Colonic mucosa (tissue), 4 donors: Measurements from ENCODE around the gene HORMAD2. TPM values are rescaled to one million over a fixed set of nuclear protein-coding genes. Genes with fewer than 3 reads are reported as not detected.

Source experiments
- DNase-seq: peaks from one replicate; pipeline ENCODE4 v3.0.0-alpha.2; 2020
- H3K27ac ChIP-seq: fragments of 200-600 bp; one replicate; pipeline ENCODE4 v1.8.0; 2021
- H3K27me3 ChIP-seq: fragments of 200-600 bp; one replicate; pipeline ENCODE4 v1.8.0; 2021
- H3K36me3 ChIP-seq: fragments of 200-600 bp; one replicate; pipeline ENCODE4 v1.8.0; 2021
- H3K4me1 ChIP-seq: fragments of 200-600 bp; one replicate; pipeline ENCODE4 v1.8.0; 2021; ENCODE audit warnings: mild to moderate bottlenecking
- H3K4me3 ChIP-seq: fragments of 200-600 bp; one replicate; pipeline ENCODE4 v1.8.0; 2021
- H3K9ac ChIP-seq, 2 donors: one replicate each; pipeline ENCODE4 v1.7.0; 2013; ENCODE audit warnings: control low read depth in 2 of 2, low read depth in 2 of 2, low read length in 2 of 2
- H3K9me3 ChIP-seq: fragments of 200-600 bp; one replicate; pipeline ENCODE4 v1.8.0; 2021
- intact Hi-C: fragments of 100-400 bp; cut with DNase I; formaldehyde crosslinking; loops from one replicate; pipeline ENCODE4 v1.14.1; 2022
- total RNA-seq, 2 donors: library from RNA; stranded (reverse); fragmentation: NEBNext Ultra II Directional in 1 of 2; extraction: Animal tissue kit (Norgen Biotek cat#: 25700) in 1 of 2; gene quantifications; one replicate each; pipeline ENCODE4 v1.2.1, GENCODE V29; 2021
- TF ChIP-seq, protein P1 (sequence below): fragments of 200-600 bp; IDR thresholded peaks from one replicate; pipeline ENCODE4 v1.8.0; 2022; ENCODE audit warnings: antibody characterized with exemption, mild to moderate bottlenecking
- donor health status: healthy.
- donor health status: DM: no; HTN: no; CAD: no.
- donor health status: DM: no; HTN: no; CAD: no.

Gene HORMAD2
- total RNA-seq, 2 donors from 2014 or later = not detected

DNA sequence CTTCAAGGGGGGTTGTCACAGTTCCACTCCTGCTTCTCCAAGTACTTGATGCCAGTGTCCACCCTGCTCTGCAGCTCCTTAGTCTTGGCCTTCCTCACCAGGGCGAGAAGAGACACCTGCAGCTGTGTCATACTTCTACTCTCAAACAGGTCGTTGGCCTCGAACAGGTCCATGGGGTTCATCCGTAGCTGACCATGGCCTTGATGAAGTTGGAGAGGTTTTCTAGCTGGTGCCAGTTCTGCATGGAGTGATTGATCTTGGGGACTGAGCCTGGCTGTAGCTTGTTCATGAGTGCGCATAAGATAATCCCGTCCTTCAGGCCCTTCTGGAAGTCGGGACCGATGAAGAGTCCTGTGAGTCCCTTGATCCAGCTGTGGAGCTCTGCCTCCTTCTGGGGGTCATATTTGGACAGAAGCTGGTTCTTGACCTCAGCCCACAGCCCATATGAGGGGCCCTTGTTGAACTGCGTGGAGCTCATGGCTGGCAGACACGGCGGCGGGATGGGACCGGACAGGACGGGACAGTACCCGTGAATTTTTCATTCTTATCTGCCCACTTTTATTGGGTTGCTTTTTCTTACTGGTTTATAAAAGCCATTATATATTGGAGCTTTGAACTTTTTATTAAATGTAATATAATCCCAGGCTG lies 33.4 kb upstream of the HORMAD2 start:
- intact Hi-C loops = no loop called here
- no peaks in the 10 kb centered on the region for H3K9me3 ChIP-seq
- H3K36me3 ChIP-seq = no peaks in the 10 kb centered on the region
- H3K4me3 ChIP-seq = no peak overlapping the region
- no peak overlapping the region for H3K9ac ChIP-seq
- TF ChIP-seq, protein P1, sequence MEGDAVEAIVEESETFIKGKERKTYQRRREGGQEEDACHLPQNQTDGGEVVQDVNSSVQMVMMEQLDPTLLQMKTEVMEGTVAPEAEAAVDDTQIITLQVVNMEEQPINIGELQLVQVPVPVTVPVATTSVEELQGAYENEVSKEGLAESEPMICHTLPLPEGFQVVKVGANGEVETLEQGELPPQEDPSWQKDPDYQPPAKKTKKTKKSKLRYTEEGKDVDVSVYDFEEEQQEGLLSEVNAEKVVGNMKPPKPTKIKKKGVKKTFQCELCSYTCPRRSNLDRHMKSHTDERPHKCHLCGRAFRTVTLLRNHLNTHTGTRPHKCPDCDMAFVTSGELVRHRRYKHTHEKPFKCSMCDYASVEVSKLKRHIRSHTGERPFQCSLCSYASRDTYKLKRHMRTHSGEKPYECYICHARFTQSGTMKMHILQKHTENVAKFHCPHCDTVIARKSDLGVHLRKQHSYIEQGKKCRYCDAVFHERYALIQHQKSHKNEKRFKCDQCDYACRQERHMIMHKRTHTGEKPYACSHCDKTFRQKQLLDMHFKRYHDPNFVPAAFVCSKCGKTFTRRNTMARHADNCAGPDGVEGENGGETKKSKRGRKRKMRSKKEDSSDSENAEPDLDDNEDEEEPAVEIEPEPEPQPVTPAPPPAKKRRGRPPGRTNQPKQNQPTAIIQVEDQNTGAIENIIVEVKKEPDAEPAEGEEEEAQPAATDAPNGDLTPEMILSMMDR = no peak
- H3K4me1 ChIP-seq = peaks cover 6% of the 10 kb centered on the region
- DNase-seq = peak; percentile 4
- H3K27ac ChIP-seq = no peak overlapping the region
- H3K27me3 ChIP-seq = no peaks in the 10 kb centered on the region

DNA sequence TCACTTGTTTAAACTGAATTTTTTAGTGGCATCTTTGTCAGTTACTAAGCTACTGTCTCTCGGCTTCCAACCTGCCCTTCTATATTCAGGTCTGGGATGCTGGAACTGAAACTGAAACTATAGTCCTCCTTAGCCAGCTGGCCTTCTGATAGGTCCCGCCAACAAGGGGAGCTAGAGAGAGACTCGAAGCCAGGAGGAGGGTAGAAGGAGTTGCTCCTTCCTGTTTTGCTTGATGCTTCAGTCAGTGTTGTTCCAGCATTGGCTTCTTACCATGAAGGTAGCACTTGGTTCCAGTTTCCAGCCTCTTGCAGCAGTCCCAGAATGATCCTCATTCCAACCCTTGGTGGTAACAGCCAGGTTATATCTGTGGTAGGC lies 32.9 kb upstream of the HORMAD2 start:
- no peak overlapping the region for H3K9ac ChIP-seq
- intact Hi-C loops = no loop called here
- no peaks in the 10 kb centered on the region for H3K36me3 ChIP-seq
- no peaks in the 10 kb centered on the region for H3K27me3 ChIP-seq
- no peak overlapping the region for H3K4me3 ChIP-seq
- no peak overlapping the region for H3K27ac ChIP-seq
- TF ChIP-seq, protein P1 = no peak
- H3K4me1 ChIP-seq = peaks cover 6% of the 10 kb centered on the region
- H3K9me3 ChIP-seq = no peaks in the 10 kb centered on the region
- DNase-seq = no peak

DNA sequence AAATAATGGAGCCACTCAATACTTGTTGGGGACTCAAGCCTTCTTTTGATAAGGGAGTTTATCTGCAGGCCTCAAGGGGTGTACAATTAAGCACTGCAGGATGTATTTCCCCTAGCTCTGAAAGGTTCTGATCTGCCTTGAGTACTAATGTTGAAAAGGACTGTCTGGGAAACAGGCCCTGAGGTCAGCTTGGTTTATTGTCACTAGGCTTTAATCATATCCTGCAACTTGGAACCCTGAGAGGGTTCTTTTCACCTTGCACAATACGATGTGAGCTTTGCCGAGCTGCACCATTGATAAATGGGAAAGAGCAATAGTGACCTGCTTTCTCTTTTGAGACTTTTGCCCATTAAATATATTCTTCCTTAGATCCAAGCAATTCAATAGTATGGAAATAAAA lies 31.6 kb upstream of the HORMAD2 start:
- Histone ChIP-seq H3K9me3 (no peaks in the 10 kb centered on the region), H3K36me3 (no peaks in the 10 kb centered on the region), H3K27ac (no peak overlapping the region), H3K9ac (no peak overlapping the region), H3K4me1 (peaks cover 6% of the 10 kb centered on the region), H3K27me3 (no peaks in the 10 kb centered on the region), H3K4me3 (no peak overlapping the region)
- TF ChIP-seq, protein P1 = no peak
- no peak for DNase-seq
- intact Hi-C loops = no loop called here

DNA sequence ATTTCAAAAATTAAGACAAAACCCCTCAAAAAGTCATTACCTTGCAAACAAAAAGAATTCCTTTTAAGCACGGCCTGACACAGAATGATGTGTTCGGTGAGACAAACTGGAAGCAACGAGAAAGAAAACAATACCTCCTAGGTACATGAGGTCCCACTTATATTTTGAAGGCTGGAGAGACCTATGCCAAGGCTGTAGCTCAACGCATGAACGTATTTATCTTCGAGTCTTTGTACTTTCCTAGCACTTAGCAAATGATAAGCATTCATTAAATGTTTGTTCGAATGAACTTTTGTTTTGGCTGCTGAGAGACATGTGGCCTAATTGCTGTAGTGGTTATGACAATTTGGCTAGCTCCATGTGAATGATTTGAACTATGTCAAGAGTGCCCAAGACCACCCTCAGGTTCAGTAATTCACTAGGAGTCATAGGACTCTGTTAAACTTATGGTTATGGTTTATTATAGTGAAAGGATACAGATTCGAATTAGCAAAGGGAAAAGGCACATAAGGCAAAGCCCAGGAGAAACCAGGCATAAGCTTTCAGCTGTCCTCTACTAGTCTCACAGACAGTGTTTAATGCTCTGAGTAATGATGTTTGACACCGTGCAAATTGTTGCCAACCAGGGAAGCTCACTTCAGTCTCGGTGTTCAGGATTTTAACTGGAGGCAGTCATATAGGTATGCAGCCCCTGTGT lies 26.0 kb upstream of the HORMAD2 start:
- TF ChIP-seq, protein P1 = no peak
- H3K36me3 ChIP-seq = no peaks in the 10 kb centered on the region
- no peak overlapping the region for H3K27ac ChIP-seq
- H3K9ac ChIP-seq = no peak overlapping the region
- no peak overlapping the region for H3K4me3 ChIP-seq
- intact Hi-C loops = no loop called here
- no peaks in the 10 kb centered on the region for H3K9me3 ChIP-seq
- H3K4me1 ChIP-seq = no peaks in the 10 kb centered on the region
- no peaks in the 10 kb centered on the region for H3K27me3 ChIP-seq
- no peak for DNase-seq

DNA sequence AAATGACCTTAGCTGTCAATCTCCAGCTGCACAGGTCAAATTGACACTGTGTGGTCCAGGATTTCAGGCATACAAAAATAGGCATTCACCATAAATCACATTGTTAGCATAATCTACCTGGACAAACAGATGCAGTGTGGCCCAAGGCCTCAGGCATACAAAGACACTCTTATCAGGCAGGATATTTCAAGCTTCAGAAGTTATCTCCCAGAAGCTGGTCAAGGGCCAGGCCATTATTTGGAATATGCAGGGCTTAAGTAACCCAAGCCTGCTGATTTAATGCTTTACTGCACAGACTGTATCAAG lies 25.5 kb upstream of the HORMAD2 start:
- H3K27me3 ChIP-seq = no peaks in the 10 kb centered on the region
- TF ChIP-seq, protein P1 = no peak
- no peak overlapping the region for H3K4me3 ChIP-seq
- H3K9ac ChIP-seq = no peak overlapping the region
- H3K9me3 ChIP-seq = no peaks in the 10 kb centered on the region
- intact Hi-C loops = no loop called here
- no peaks in the 10 kb centered on the region for H3K36me3 ChIP-seq
- H3K4me1 ChIP-seq = no peaks in the 10 kb centered on the region
- DNase-seq = no peak
- no peak overlapping the region for H3K27ac ChIP-seq
